HCT116 (cell line): ENCODE results near the gene FGF1. TPM values are rescaled to one million over a fixed set of nuclear protein-coding genes. Genes with fewer than 3 reads are reported as not detected.

Experiments
- ATAC-seq: fragments of 200-7000 bp; cut with Tn5 transposase; 2 replicates; pipeline ENCODE4 v1.9.1; 2020; ENCODE audit warnings: mild to moderate bottlenecking, moderate library complexity
- BruUV-seq: library from RNA; stranded (reverse); fragments of 400-500 nt; replicated peaks from 2 replicates; lab custom pipeline; 2021; lab: Mats Ljungman, UMichigan
- CTCF ChIA-PET: fragments of 300-600 bp; sonication (Branson Sonifier 250); formaldehyde crosslinking; loops from one replicate; lab custom pipeline; 2021; ENCODE audit warnings: antibody characterized with exemption; lab: Charles Lee
- POLR2A ChIA-PET: fragments of 300-600, 350-600 bp; sonication (Branson Sonifier 250); formaldehyde crosslinking; loops from one replicate; lab custom pipeline; 2021; ENCODE audit warnings: antibody characterized with exemption; lab: Charles Lee
- RAD21 ChIA-PET, 2 experiments: fragments of 300-600 bp; sonication (Branson Sonifier 250); formaldehyde crosslinking; loops; one replicate each; lab custom pipeline; 2023; ENCODE audit warnings: low total read pairs in 2 of 2; ENCODE audit not compliant: uncharacterized antibody in 2 of 2, unreplicated experiment in 2 of 2, low non-redundant PET in 1 of 2; lab: Charles Lee
- DNase-seq: peaks from one replicate; pipeline ENCODE4 v3.0.0-alpha.2; 2010; ENCODE audit warnings: low read depth, low spot score
- H2AFZ ChIP-seq: fragments of 200-600 bp; shearing (Covaris generic), sonication (generic); 2 replicates; pipeline ENCODE4 v1.6.1; 2017; ENCODE audit warnings: low read depth, mixed run types, mixed read lengths, antibody characterized with exemption, low read length; ENCODE audit not compliant: poor library complexity, severe bottlenecking
- H3K27ac ChIP-seq: 2 replicates; pipeline ENCODE4 v1.5.1; 2012; ENCODE audit warnings: low read depth, low read length
- H3K27me3 ChIP-seq: fragments of 200-600 bp; sonication (generic); 2 replicates; pipeline ENCODE4 v1.6.1; 2016; ENCODE audit warnings: mixed run types, low read length, mixed read lengths; ENCODE audit not compliant: insufficient read depth
- H3K36me3 ChIP-seq, 2 experiments: fragments of 200-500 bp in 1 of 2; fragments of 200-600 bp in 1 of 2; sonication (Bioruptor generic) in 1 of 2; sonication (generic) in 1 of 2; 2 replicates each; pipeline versions ENCODE4 v1.5.1 to v1.6.1; 2014 to 2016; ENCODE audit warnings: low read length in 2 of 2, inconsistent platforms in 1 of 2, mixed read lengths in 1 of 2, mixed run types in 1 of 2; ENCODE audit not compliant: insufficient read depth in 2 of 2, control insufficient read depth in 1 of 2
- H3K4me1 ChIP-seq, 2 experiments: fragments of 200-600 bp in 1 of 2; sonication (generic) in 1 of 2; 2 replicates each; pipeline versions ENCODE4 v1.5.1 to v1.6.1; 2012 to 2017; ENCODE audit warnings: low read length in 2 of 2, inconsistent platforms in 1 of 2, mild to moderate bottlenecking in 1 of 2, mixed read lengths in 1 of 2, mixed run types in 1 of 2, moderate library complexity in 1 of 2; ENCODE audit not compliant: insufficient read depth in 2 of 2, control insufficient read depth in 1 of 2
- H3K4me2 ChIP-seq: fragments of 200-600 bp; sonication (generic); 2 replicates; pipeline ENCODE4 v1.6.1; 2017; ENCODE audit warnings: mixed run types, low read length, mixed read lengths
- H3K4me3 ChIP-seq, 2 experiments: fragments of 200-600 bp in 1 of 2; sonication (generic) in 1 of 2; replicated peaks in 1 of 2; 2 replicates each; pipeline ENCODE4 v1.5.1; 2011 to 2016; ENCODE audit warnings: low read length in 2 of 2, control low read depth in 1 of 2, low read depth in 1 of 2, mild to moderate bottlenecking in 1 of 2, mixed read lengths in 1 of 2, mixed run types in 1 of 2
- H3K79me2 ChIP-seq: fragments of 200-600 bp; sonication (generic); 2 replicates; pipeline ENCODE4 v1.6.1; 2017; ENCODE audit warnings: mild to moderate bottlenecking, mixed run types, low read length, moderate library complexity, mixed read lengths; ENCODE audit not compliant: insufficient read depth
- H3K9ac ChIP-seq: fragments of 200-600 bp; sonication (generic); 2 replicates; pipeline ENCODE4 v1.6.1; 2016; ENCODE audit warnings: low read length, mixed read lengths
- H3K9me2 ChIP-seq: fragments of 200-600 bp; sonication (generic), shearing (Covaris generic); 2 replicates; pipeline ENCODE4 v1.6.1; 2017; ENCODE audit warnings: mixed run types, mild to moderate bottlenecking, moderate library complexity; ENCODE audit not compliant: insufficient read depth
- H3K9me3 ChIP-seq, 2 experiments: fragments of 200-500 bp in 1 of 2; fragments of 200-600 bp in 1 of 2; sonication (Bioruptor generic) in 1 of 2; sonication (generic) in 1 of 2; 2 replicates each; pipeline ENCODE4 v1.6.1; 2014 to 2017; ENCODE audit warnings: low read length in 2 of 2, mixed read lengths in 2 of 2, inconsistent platforms in 1 of 2, low read depth in 1 of 2, mild to moderate bottlenecking in 1 of 2, mixed run types in 1 of 2, moderate library complexity in 1 of 2; ENCODE audit not compliant: control insufficient read depth in 1 of 2, insufficient read depth in 1 of 2
- H4K20me1 ChIP-seq: fragments of 200-600 bp; sonication (generic), shearing (Covaris generic); 2 replicates; pipeline ENCODE4 v1.6.1; 2017; ENCODE audit warnings: mixed run types, mild to moderate bottlenecking, moderate library complexity; ENCODE audit not compliant: insufficient read depth
- ATF3 ChIP-seq: IDR thresholded peaks from 2 replicates; pipeline ENCODE4 v1.6.1; 2012
- CEBPB ChIP-seq: IDR thresholded peaks from 2 replicates; pipeline ENCODE4 v1.6.1; 2012; ENCODE audit warnings: low read depth
- CTCF ChIP-seq, 3 experiments: fragments of 200-600 bp in 1 of 3; sonication (generic) in 1 of 3; IDR thresholded peaks in 2 of 3; conservative IDR thresholded peaks in 1 of 3; 2 replicates each; pipeline ENCODE4 v1.5.1; 2012 to 2017; ENCODE audit warnings: low read depth in 2 of 3, low read length in 2 of 3, antibody characterized with exemption in 1 of 3, borderline replicate concordance in 1 of 3, control low read depth in 1 of 3, mild to moderate bottlenecking in 1 of 3, mixed read lengths in 1 of 3, mixed run types in 1 of 3, moderate library complexity in 1 of 3; ENCODE audit not compliant: insufficient read depth in 1 of 3
- EGR1 ChIP-seq: IDR thresholded peaks from 2 replicates; pipeline ENCODE4 v1.6.1; 2012; ENCODE audit warnings: low read depth
- ELF1 ChIP-seq: IDR thresholded peaks from 2 replicates; pipeline ENCODE4 v1.6.1; 2012; ENCODE audit warnings: low read depth, borderline replicate concordance
- EZH2 ChIP-seq: fragments of 200-600 bp; sonication (generic); IDR thresholded peaks from 2 replicates; pipeline ENCODE4 v1.6.1; 2017; ENCODE audit warnings: antibody characterized with exemption, mixed run types
- FOSL1 ChIP-seq: IDR thresholded peaks from 2 replicates; pipeline ENCODE4 v1.6.1; 2012; ENCODE audit warnings: low read depth
- JUND ChIP-seq: IDR thresholded peaks from 2 replicates; pipeline ENCODE4 v1.6.1; 2012
- MAX ChIP-seq: IDR thresholded peaks from 2 replicates; pipeline ENCODE4 v1.6.1; 2012
- POLR2A ChIP-seq: IDR thresholded peaks from 2 replicates; pipeline ENCODE4 v1.7.0; 2011; ENCODE audit warnings: borderline replicate concordance; ENCODE audit not compliant: insufficient read depth, insufficient read length; ENCODE audit errors: extremely low read depth
- POLR2AphosphoS5 ChIP-seq: IDR thresholded peaks from 2 replicates; pipeline ENCODE4 v1.6.1; 2011; ENCODE audit warnings: mild to moderate bottlenecking, low read depth, low read length, moderate library complexity
- RAD21 ChIP-seq: IDR thresholded peaks from 2 replicates; pipeline ENCODE4 v1.6.1; 2012; ENCODE audit warnings: low read depth, mild to moderate bottlenecking
- REST ChIP-seq: IDR thresholded peaks from 2 replicates; pipeline ENCODE4 v1.6.1; 2012; ENCODE audit warnings: low read depth
- SIN3A ChIP-seq: IDR thresholded peaks from 2 replicates; pipeline ENCODE4 v1.6.1; 2012; ENCODE audit warnings: low read depth
- SP1 ChIP-seq: IDR thresholded peaks from 2 replicates; pipeline ENCODE4 v1.6.1; 2012; ENCODE audit warnings: low read depth
- SRF ChIP-seq: IDR thresholded peaks from 2 replicates; pipeline ENCODE4 v1.6.1; 2012; ENCODE audit warnings: low read depth
- TCF7L2 ChIP-seq: IDR thresholded peaks from 2 replicates; pipeline ENCODE4 v1.7.0; 2011; ENCODE audit warnings: borderline replicate concordance, inconsistent platforms; ENCODE audit not compliant: insufficient read depth, insufficient read length; ENCODE audit errors: extremely low read depth
- YY1 ChIP-seq: IDR thresholded peaks from 2 replicates; pipeline ENCODE4 v1.6.1; 2011; ENCODE audit warnings: low read length, low read depth, moderate library complexity, mild to moderate bottlenecking; ENCODE audit not compliant: insufficient replicate concordance; ENCODE audit errors: extremely low read depth
- ZBTB33 ChIP-seq: IDR thresholded peaks from 2 replicates; pipeline ENCODE4 v1.6.1; 2011; ENCODE audit warnings: mild to moderate bottlenecking, low read length, moderate library complexity; ENCODE audit not compliant: insufficient replicate concordance; ENCODE audit errors: extremely low read depth
- ZFX ChIP-seq: fragments of 450-650 bp; IDR thresholded peaks from 2 replicates; pipeline ENCODE4 v1.6.1; 2017
- intact Hi-C: fragments of 100-400 bp; cut with micrococcal nuclease; formaldehyde crosslinking; loops from 2 replicates; pipeline ENCODE4 v1.10.0; 2022
- total RNA-seq: library from RNA; stranded (reverse); gene quantifications from one replicate; pipeline ENCODE4 v1.2.1, GENCODE V29; 2021; ENCODE audit not compliant: unreplicated experiment

Gene FGF1
- total RNA-seq, 1 experiment from 2014 or later, result not detected

GRCh38 chr5:142584891-142585290 lies 101.0 kb downstream of the FGF1 start:
- Histone ChIP-seq H3K4me2 (no peak overlapping the region), H3K27me3 (no peaks in the 10 kb centered on the region), H3K27ac (no peak overlapping the region), H3K79me2 (no peaks in the 10 kb centered on the region), H3K36me3 (no peaks in the 10 kb centered on the region)
- CTCF ChIA-PET, result interaction anchor here (1.1 to 1.4 kb wide), 2 partner anchors 11 to 36 kb away, joined by 4 to 6 read pairs; no protein-coding TSS in a partner anchor
- BruUV-seq, result no TSS peak
- DNase-seq, result no peak
- intact Hi-C loops, result no loop called here
- no peak for ATAC-seq
- TF ChIP-seq POLR2A (no peak), EZH2 (no peak), ATF3 (no peak), FOSL1 (no peak), EGR1 (no peak), TCF7L2 (no peak), CTCF (IDR thresholded peaks at IDR 0.05 in 2 of 3, conservative IDR thresholded peaks at IDR 0.05 in 1 of 3; ENCODE audit: borderline replicate concordance in 1 of 3, insufficient read depth in 1 of 3, low read depth in 2 of 3, low read length in 2 of 3) (no peak), ZBTB33 (no peak), REST (no peak), CEBPB (no peak), SRF (no peak), POLR2AphosphoS5 (no peak), SIN3A (no peak), RAD21 (no peak), ELF1 (no peak), SP1 (no peak), ZFX (no peak), JUND (no peak), YY1 (no peak), MAX (no peak)
- TF ChIP-seq, all 23 proteins: peak for 0
- Histone ChIP-seq H4K20me1 (no peaks in the 10 kb centered on the region), H3K4me1 (no peaks in the 10 kb centered on the region), H3K9me2 (no peaks in the 10 kb centered on the region), H3K4me3 (no peak overlapping the region), H2AFZ (no peak overlapping the region), H3K9ac (no peak overlapping the region), H3K9me3 (no peaks in the 10 kb centered on the region)
- ChIA-PET RAD21 (no interaction called here), POLR2A (no interaction called here)
